ENCODE data around the gene IL24. TPM values are rescaled to one million over a fixed set of nuclear protein-coding genes. Genes with fewer than 3 reads are reported as not detected.
A peak's percentile ranks its signal among the peaks of the same experiment; 100 is the strongest.

The IL24 gene
- polyA plus RNA-seq, 3 donors, result 0.16 TPM; not detected in 2

DNA sequence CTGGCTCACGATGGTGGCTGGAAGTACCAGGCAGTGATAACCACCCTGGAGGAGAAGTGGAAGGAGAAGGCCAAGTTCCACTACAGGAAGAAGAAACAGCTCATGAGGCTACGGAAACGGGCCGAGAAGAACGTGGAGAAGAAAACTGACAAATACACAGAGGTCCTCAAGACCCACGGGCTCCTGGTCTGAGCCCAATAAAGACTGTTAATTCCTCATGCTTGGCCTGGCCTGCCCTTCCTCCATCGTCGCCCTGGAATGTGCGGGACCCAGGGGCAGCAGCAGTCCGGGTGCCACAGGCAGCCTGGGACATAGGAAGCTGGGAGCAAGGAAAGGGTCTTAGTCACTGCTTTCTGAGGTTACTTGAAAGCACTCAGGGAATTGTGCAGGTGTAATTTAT, 10.8 kb downstream of the IL24 start:
- intact Hi-C loops (cut with micrococcal nuclease), result no loop called here
- peaks cover 0 to 14% of the 10 kb centered on the region in 2 donors for H3K36me3 Mint-ChIP-seq
- peaks cover 32 to 51% (median 35%) of the 10 kb centered on the region in 3 donors for H3K27me3 Mint-ChIP-seq (ENCODE audit: low read depth in 3 of 3)
- Histone ChIP-seq H3K4me1 (ENCODE audit: control insufficient read depth in 1 of 2, insufficient read depth in 2 of 2, low read length in 2 of 2) (peaks cover 10 to 19% of the 10 kb centered on the region in 2 donors), H3K4me2 (replicated peaks; ENCODE audit: extremely low read depth, low read length, poor library complexity, severe bottlenecking) (no peak overlapping the region), H3K79me2 (ENCODE audit: insufficient read depth, low read length) (no peaks in the 10 kb centered on the region), H3K9me3 (replicated peaks in 1 of 2; ENCODE audit: control insufficient read depth in 1 of 2, insufficient read depth in 1 of 2, low read length in 2 of 2) (no peaks in the 10 kb centered on the region), H3K9ac (ENCODE audit: insufficient read depth, low read length, poor library complexity, severe bottlenecking) (no peak overlapping the region), H2AFZ (ENCODE audit: insufficient read depth, low read depth, low read length, poor library complexity, severe bottlenecking) (no peak overlapping the region), H3K27me3 (ENCODE audit: control insufficient read depth in 2 of 2, insufficient read depth in 2 of 2, low read length in 2 of 2) (peaks cover 30 to 36% of the 10 kb centered on the region in 2 donors), H3K36me3 (replicated peaks in 1 of 2; ENCODE audit: control insufficient read depth in 1 of 2, insufficient read depth in 2 of 2, low read length in 2 of 2) (no peaks in the 10 kb centered on the region), H3K27ac (ENCODE audit: low read depth in 1 of 2, low read length in 2 of 2) (no peak overlapping the region), H3K4me3 (replicated peaks in 1 of 3; ENCODE audit: low read depth in 2 of 3, low read length in 3 of 3) (no peak overlapping the region), H4K20me1 (ENCODE audit: insufficient read depth, low read length) (no peaks in the 10 kb centered on the region)
- H3K4me3 Mint-ChIP-seq, result peak overlapping the region in 1 of 2 donors; percentile 77
- TF ChIP-seq, protein P1, sequence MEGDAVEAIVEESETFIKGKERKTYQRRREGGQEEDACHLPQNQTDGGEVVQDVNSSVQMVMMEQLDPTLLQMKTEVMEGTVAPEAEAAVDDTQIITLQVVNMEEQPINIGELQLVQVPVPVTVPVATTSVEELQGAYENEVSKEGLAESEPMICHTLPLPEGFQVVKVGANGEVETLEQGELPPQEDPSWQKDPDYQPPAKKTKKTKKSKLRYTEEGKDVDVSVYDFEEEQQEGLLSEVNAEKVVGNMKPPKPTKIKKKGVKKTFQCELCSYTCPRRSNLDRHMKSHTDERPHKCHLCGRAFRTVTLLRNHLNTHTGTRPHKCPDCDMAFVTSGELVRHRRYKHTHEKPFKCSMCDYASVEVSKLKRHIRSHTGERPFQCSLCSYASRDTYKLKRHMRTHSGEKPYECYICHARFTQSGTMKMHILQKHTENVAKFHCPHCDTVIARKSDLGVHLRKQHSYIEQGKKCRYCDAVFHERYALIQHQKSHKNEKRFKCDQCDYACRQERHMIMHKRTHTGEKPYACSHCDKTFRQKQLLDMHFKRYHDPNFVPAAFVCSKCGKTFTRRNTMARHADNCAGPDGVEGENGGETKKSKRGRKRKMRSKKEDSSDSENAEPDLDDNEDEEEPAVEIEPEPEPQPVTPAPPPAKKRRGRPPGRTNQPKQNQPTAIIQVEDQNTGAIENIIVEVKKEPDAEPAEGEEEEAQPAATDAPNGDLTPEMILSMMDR (IDR thresholded peaks at IDR 0.05), result no peak
- H3K9me3 Mint-ChIP-seq, result peaks cover 0 to 18% (median 2%) of the 10 kb centered on the region in 7 donors
- 93% methylated on average over 10 of the region's 10 CpGs for WGBS (ENCODE audit: insufficient coverage)
- no peak for DNase-seq
- peaks cover 24% of the 10 kb centered on the region for H3K4me1 Mint-ChIP-seq
- H3K27ac Mint-ChIP-seq, result no peak overlapping the region

DNA sequence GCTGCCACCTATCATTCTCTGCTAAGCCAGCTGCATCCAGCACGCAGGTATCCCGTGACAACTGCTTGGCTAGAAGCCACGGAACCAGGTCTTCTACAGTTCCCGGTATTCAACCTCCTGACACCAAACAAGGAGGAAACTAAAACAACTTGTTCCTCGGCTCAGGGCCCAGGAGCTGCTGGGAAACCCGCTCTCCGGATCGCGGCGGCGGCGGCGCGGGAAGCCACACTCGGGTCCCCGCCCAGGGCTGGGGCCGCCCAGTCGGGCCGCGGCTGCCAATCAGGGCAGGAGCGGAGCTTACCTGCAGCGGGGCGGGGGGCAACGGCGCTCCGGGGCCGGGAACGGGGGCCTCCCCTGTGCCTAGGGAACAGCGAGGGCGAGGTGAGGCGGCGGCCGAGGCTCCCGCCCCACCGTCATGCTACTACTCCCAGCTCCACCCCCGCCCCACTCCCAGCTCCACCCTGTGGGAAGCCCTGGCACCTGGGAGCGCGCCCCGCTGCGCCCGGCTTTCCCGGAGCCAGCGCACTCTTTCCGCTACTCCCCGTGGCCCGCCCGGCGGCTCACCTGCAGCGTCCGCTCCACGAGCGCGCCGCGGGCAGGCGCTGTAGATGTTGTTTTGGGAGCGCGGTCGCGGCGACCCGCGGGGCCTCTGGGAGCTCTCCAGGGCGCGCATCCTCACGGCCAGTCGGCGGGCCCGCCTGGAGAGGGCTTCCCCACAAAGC, 12.1 kb downstream of the IL24 start:
- H3K36me3 Mint-ChIP-seq, result peaks cover 0 to 14% of the 10 kb centered on the region in 2 donors
- Histone ChIP-seq H3K27me3 (ENCODE audit: control insufficient read depth in 2 of 2, insufficient read depth in 2 of 2, low read length in 2 of 2) (peaks cover 30 to 43% of the 10 kb centered on the region in 2 donors), H3K4me3 (replicated peaks in 1 of 3; ENCODE audit: low read depth in 2 of 3, low read length in 3 of 3) (peak overlapping the region in 1 of 3 experiments; percentile 49), H4K20me1 (ENCODE audit: insufficient read depth, low read length) (no peaks in the 10 kb centered on the region), H2AFZ (ENCODE audit: insufficient read depth, low read depth, low read length, poor library complexity, severe bottlenecking) (peak overlapping the region; percentile 37), H3K27ac (ENCODE audit: low read depth in 1 of 2, low read length in 2 of 2) (no peak overlapping the region), H3K9me3 (replicated peaks in 1 of 2; ENCODE audit: control insufficient read depth in 1 of 2, insufficient read depth in 1 of 2, low read length in 2 of 2) (no peaks in the 10 kb centered on the region), H3K4me1 (ENCODE audit: control insufficient read depth in 1 of 2, insufficient read depth in 2 of 2, low read length in 2 of 2) (peaks cover 10 to 19% of the 10 kb centered on the region in 2 donors), H3K4me2 (replicated peaks; ENCODE audit: extremely low read depth, low read length, poor library complexity, severe bottlenecking) (peak overlapping the region; percentile 68), H3K9ac (ENCODE audit: insufficient read depth, low read length, poor library complexity, severe bottlenecking) (no peak overlapping the region), H3K79me2 (ENCODE audit: insufficient read depth, low read length) (no peaks in the 10 kb centered on the region), H3K36me3 (replicated peaks in 1 of 2; ENCODE audit: control insufficient read depth in 1 of 2, insufficient read depth in 2 of 2, low read length in 2 of 2) (no peaks in the 10 kb centered on the region)
- peaks cover 0 to 19% (median 2%) of the 10 kb centered on the region in 7 donors for H3K9me3 Mint-ChIP-seq
- no peak overlapping the region for H3K27ac Mint-ChIP-seq
- intact Hi-C loops (cut with micrococcal nuclease), result no loop called here
- no peak for DNase-seq
- under 1% methylated on average over 68 of the region's 69 CpGs for WGBS (ENCODE audit: insufficient coverage)
- H3K4me3 Mint-ChIP-seq, result peak overlapping the region in 1 of 2 donors; percentile 73
- H3K4me1 Mint-ChIP-seq, result peaks cover 24% of the 10 kb centered on the region
- TF ChIP-seq, protein P1 (IDR thresholded peaks at IDR 0.05), result no peak
- H3K27me3 Mint-ChIP-seq (ENCODE audit: low read depth in 3 of 3), result peaks cover 36 to 58% (median 36%) of the 10 kb centered on the region in 3 donors

All from CD14-positive monocyte (primary cell).